ENCODE measurements around the gene PSKH1.
"Not testable (repeated sequence)": the region's sequence is repeated elsewhere in the genome, so short reads cannot be mapped to it uniquely, and the experiment has no call there.

PSKH1 gene

GRCh38 chr16:67964477-67965131, 71.5 kb downstream of the PSKH1 start:
- no peak for DNase-seq

DNA sequence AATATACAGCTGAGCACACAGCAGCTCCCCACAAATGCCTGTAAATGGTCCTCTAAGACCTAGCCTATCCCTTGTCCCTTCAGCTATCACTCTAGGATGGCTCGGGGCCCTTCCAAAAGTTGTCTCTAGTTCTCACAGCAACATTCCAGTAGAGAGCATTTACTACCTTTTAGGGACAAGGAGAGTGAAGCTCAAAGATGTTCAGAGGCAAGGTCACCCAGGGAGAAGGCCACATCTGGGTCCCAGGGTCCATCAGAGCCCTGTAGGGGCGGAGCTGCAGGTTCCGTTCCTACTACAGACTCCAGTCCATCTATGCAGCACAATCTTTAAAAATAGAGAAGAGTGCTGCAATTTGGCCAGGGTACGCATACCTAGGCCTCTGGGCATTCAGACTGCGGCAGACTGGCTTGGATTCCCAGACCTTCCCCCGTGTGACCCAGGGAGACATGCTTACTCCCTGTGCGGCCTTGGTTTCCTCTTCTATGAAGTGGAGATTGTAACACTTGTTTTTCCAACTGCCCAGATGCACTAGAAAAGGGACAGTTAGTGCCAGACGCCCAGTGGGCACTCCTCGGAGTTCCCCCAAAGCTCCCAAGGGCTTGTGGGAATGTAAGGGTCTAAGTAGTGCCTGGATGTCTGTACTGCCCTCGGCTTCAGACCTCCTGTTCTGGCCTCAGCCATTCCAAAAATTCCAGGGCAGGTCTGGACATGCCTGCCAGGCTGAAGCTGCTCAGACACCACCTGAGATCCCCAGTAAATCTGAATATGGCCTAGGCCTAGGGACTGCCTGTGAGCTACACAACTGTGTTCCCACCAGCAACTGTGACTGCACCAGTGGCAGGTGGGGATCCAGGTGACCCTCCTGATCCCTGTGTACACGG, 72.9 kb downstream of the PSKH1 start:
- DNase-seq, result no peak

DNA sequence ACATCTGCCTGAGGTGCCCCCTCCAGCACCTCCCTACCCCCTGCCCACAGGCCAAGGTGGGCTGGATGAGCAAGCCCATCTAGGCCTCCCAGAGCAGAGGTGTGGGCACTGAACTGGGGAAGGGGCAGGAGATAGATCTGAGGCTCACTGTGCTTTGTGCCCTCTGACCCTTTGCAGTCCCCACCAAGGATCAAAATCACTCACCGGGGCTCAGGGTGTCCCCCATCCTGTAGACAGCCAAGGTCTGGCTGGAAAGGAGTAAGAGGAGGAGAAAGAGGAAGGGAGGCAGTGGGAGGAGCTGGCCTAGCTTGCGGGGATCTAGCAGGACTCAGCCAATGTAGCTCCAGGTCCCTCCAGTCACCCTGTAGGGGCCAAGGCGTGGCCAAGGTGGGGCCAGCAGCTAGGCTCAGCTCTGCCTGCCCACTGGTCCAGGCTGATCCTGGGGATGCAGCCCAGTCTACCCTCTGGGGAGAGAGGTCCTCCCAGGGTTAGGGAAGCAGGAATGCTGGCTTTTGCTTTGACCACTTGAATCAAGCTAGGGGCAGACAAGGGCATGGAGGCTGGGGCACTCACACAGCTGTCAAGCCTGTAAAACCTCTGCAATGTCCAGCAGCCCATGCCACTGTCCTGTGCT, 73.6 kb downstream of the PSKH1 start:
- no peak for DNase-seq

DNA sequence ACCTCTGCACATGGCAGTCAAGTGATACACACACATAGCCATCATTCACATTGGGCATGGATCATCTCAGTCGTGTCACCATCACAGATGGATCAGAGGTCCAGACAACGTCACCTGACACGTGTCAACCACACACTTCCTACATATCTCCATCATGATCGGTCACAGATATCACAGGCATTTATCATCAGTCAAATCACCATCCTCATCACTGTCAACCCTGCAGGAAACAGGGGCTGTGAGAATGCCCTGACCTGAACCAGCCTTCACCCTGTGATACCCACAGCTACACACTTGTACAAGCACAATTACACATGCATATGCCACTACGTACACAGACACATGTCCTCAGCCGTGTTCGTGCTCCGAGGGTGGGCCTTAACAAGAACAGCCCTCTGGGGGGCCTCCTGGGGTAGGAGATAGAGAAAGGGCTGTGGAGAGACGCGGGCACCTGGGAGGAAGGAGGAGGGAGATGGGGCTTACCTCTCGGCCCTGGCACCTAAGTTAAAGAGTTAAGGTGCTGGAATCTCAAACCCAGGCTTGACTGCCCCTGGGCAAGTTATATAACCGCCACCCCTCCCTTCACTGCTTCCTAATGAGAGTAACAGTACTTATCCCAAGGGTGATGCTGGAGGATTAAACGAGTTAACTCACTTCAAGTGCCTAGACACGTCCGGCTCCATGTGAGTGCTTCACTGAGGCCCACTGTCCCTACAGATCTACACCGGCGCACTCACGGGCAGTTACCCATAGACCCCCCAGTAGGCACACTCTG, 74.3 kb downstream of the PSKH1 start:
- no peak for DNase-seq

DNA sequence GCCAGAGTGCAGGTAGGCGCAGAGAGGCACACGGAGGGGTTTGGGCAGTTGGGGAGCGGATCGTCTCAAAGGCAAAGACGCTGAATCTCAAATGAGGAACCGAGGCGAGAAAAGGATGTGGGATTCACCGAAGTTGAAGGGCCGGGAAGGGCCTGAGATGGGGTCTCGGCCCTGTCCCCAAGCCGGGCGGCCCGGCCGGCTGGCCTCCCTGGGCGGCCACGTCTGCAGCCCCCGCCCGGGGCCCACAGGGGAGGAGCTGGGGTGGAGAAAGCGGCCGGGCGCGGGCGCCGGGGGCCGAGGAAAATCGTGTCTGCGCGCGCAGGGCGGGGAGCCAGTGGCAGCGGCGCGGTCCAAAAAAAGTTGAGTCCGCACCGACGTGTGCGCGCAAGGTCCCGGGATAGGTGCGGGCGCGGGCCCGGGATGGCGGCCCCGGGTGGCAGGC, 74.9 kb downstream of the PSKH1 start:
- DNase-seq, result no peak

GRCh38 chr16:67968400-67969253, 75.6 kb downstream of the PSKH1 start, which contains the start of gene SLC12A4:
Gene SLC12A4 (minus strand): TSS chr16:67968637. CDS start chr16:67968553, 84 bp downstream.
- DNase-seq, result no peak

GRCh38 chr16:67969254-67970039, 76.4 kb downstream of the PSKH1 start:
- DNase-seq, result no peak

GRCh38 chr16:67971111-67971510, 78.1 kb downstream of the PSKH1 start:
- DNase-seq, result no peak

- not testable (repeated sequence) for DNase-seq
Observed at GRCh38 chr16:67972285-67972684, 79.2 kb downstream of the PSKH1 start.

GRCh38 chr16:67975321-67976105, 82.5 kb downstream of the PSKH1 start:
- no peak for DNase-seq

- no peak for DNase-seq
Observed at GRCh38 chr16:67976205-67976604, 83.2 kb downstream of the PSKH1 start.

DNA sequence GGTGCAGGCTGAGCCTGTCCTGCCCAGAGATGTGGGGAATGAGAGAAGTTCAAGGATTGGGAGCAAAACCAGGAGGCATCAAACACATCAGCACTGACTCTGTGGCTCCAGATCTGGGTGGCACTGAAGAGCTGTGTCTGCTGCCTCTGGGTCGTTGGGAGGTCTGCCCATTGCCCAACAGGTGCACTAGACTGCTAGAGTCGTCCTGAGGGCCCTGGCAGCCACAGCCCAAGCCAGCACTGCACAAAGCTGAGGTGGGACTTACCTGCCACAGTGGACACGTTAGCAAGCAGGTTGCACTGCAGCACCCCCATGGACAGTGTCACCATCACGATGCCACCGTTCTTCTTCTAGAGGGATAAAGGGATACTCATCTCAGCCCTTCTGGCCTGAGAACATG, 84.0 kb downstream of the PSKH1 start:
- no peak for DNase-seq

DNA sequence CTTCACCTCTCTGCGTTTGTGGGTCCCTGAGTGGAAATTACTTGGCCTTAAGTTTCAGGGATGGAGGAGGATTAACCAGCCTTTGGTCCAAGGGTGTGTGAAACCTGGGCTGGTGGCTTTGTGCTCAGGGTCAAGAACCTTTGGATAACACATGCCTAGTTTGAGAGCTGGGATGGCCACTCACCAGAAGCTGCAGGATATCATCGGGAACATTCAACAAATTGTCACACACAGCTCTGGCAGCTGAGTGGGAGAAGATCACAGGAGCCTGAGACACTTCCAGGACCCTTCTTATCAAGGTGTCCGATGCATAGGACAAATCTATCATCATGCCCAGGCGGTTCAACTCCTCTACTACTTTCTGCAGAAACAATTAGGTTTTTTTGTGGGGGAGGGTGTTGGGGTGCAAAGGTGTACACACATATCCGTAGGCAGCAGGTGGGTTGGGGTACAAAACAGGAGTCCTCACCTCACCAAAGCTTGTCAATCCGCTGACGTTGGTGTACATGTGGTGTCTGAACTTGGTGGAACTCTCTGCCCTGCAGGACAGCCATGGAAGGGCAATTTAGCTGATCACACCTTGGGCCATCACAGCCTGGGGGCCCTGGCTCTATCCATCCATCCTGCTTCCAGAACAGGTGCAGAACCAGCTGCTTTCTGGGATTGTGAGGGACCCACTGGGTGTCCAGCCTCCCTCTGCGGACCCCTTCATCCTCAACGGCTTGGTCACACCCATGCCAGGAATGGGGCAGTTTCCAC, 84.6 kb downstream of the PSKH1 start:
- no peak for DNase-seq

Data from NCI-H1048 (cell line).